ENCODE data around the gene GPC5.

GRCh38 chr13:92658293-92658692 is 1259.9 kb downstream of the GPC5 start:
- TF ChIP-seq CTCF (IDR thresholded peaks at IDR 0.05) (no peak), POLR2A (IDR thresholded peaks at IDR 0.05) (no peak)

All from uterus (tissue), 2 donors.